Hematopoietic multipotent progenitor cell treated with erythropoietin and hydrocortisone succinate and interleukin-3 and kit ligand, for 17 days (in vitro differentiated cells): ENCODE measurements around the gene CDC20B.
"Not testable (repeated sequence)": the region's sequence is repeated elsewhere in the genome, so short reads cannot be mapped to it uniquely, and the experiment has no call there.

ENCODE experiments used
- DNase-seq: peaks from one replicate; pipeline ENCODE4 v3.0.0-alpha.2; 2015; ENCODE audit warnings: low spot score

The CDC20B gene

GRCh38 chr5:55104036-55104772, 68.8 kb downstream of the CDC20B start:
- DNase-seq, result no peak

- DNase-seq, result no peak
Measured at GRCh38 chr5:55102348-55102747, 70.6 kb downstream of the CDC20B start, which contains the start of gene GZMA. TSS of gene GZMA (plus strand) at chr5:55102646. CDS start at chr5:55102683, 37 bp downstream.

DNA sequence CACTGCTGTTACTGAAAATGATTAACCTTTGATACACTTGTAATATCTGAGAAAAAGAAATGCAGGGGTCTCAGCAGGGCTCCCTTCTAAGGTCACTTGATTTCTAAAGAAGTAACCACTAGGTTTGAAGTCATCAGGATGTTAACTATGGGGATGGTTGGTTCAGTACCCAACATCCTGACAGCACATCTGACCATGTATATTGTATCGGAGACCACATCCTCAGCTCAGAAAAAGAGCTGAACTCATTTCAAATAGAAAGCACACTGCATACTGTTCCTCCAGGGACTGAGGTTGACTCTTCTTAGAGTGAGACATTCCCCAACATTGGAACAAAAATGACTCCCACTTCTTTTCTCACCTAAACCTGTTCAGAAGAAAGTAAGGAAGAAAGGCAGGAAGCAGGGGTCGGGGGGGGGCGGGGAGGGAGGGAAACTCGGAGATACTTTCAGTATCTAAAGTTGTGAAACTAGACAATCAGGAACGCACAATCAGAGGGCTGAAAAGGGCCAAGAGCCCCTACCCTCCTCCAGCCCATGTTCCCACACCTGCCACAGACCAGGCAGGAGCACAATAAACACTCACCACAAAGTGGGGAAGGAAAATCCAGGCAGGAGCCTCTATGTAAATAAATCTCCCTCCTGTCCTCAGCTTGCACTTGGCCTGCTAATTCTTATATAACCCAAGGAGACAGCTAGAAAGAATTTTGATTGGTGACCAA, 71.3 kb downstream of the CDC20B start:
- DNase-seq, result no peak

DNA sequence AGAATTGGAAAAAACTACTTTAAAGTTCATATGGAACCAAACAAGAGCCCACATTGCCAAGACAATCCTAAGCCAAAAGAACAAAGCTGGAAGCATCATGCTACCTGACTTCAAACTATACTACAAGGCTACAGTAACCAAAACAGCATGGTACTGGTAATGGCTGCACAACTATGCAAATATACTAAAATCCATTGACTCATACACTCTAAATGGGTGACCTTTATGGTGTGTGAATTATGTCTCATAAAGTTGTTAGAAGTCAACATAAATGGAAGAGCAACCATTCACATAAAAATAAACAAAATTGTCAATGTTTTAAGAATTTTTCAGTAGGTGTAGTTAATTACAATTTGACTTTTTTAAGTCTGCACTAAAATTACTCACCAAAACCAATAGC, 71.8 kb downstream of the CDC20B start:
- not testable (repeated sequence) for DNase-seq

- no peak for DNase-seq
Measured at GRCh38 chr5:55096861-55097260, 76.1 kb downstream of the CDC20B start.

GRCh38 chr5:55096182-55096581, 76.8 kb downstream of the CDC20B start:
- no peak for DNase-seq

GRCh38 chr5:55091011-55091410, 82.0 kb downstream of the CDC20B start:
- DNase-seq, result not testable (repeated sequence)

GRCh38 chr5:55089301-55089700, 83.7 kb downstream of the CDC20B start:
- not testable (repeated sequence) for DNase-seq

DNA sequence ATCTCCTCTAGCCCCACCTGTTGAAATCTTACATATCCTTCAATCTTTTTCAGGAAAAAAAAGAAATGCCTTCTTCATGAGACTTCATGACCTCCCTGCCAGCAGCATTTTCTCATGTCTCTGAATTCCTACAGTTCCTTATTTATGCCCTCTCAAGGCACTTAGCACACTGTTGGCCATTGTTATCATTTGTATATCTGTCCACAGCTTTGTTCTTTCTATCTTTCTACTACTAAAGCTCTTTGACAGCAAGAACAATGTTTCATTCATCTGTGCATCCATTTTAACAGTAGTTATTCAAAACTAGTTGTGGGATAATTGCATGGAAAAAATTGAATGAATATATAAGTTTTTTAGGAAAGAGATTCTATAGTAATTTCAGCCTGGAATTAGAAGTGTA, 91.4 kb downstream of the CDC20B start:
- DNase-seq, result no peak

GRCh38 chr5:55073211-55073610, 99.8 kb downstream of the CDC20B start:
- DNase-seq, result no peak

DNA sequence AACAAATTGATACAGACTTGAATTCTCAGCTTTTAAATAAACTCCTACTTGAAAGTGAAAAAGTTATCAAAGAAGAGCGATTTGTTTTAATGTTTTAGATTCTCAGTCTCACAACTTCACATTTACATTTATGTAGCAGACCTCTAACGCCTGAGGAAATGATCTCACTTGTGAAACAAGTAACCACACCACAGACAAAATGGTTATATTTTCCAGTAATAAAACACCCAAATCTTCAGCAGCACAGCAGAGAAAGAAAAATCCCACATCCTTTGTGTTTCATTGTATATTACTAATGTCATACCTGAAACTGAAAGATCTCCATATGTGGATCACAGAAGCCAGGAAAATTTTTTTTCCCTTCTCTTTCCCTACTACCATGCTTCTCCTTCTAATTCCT, 100.3 kb downstream of the CDC20B start:
- no peak for DNase-seq

GRCh38 chr5:55071413-55071812, 101.6 kb downstream of the CDC20B start:
- no peak for DNase-seq

DNA sequence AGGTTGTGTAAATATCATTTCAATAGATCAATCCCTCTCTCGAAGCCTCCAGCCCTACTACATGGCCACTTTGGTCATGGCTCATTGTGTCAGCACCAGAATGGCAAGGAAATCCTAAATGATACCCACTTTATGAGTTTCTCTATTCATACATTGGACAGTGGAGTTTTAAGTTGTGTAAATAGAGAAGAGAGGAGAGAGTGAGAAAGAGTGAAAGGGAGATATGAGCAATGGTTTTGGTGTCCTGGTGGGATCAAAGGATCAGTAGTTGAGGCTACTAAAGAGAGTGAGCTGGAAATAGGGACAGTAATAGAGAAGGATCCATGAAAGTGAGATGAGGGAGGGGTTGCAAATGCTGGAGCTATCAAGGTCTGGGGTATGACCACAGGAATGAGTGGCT, 102.0 kb downstream of the CDC20B start:
- DNase-seq, result no peak

- no peak for DNase-seq
Measured at GRCh38 chr5:55066277-55066676, 106.7 kb downstream of the CDC20B start.

DNA sequence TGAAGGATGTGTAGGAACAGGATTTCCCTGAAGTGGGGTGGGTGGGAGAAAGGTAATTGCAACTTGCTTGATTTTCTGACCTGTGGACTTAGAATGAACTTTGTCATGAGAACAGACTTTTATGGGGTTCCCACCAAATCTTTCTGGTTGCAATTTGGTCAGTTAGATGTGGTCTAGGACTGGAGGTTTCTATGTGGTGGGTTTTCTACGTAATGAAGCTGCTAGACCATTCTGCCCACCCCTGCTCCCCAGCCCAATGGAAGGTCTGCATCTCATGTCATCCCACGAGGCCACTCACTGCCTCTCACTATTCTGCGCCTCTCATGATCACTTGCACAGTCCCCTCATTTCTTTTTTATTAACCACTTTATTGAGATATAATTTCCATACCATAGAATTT, 108.5 kb downstream of the CDC20B start:
- no peak for DNase-seq

DNA sequence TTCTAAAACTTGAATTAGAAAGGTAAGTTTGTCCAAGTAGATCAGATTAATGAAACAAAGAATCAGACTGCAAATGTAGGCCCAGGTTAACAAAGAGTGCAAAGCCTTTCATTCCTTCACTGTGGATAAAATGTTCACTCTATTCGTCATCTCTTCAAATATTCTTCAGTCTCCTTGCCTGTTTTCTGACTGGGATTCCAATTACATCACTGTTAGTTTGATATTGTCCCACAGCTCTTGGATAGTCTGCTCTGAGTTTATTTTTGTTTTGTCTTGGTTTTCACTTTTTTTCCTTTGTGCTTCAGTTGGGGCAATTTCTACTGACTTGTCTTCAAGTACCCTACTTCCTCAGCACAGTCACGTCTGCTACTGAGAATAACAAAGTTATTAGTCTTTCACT, 109.1 kb downstream of the CDC20B start:
- no peak for DNase-seq

DNA sequence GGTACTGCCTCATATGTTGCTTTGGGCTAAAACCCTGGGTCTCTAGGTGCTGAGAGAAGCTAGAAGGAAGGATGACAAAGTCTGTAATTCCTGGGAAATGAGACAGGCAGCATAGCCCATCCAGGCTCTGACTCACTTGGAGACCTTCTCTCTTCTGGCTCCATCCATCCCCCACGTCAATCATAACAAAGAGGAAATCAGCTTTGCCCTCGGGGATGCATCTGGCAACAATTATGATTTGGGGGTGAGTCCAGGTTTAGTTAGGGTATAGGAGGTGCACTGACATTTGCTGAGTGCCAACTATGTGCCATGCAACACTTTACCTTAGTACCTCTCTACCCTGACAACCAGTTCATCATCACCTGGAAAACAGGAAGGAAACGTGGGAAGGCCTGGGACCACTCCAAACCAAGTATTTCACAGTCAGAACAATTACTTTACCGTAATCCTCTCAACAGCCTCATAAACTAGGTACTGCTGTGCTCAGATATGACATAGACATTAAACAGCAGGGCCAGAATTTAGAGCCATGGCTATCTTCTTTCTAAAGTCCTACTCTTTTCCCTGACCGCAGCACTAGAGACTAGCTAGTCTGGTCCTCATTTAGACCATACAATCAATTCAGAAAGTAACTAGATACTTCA, 109.6 kb downstream of the CDC20B start:
- no peak for DNase-seq
